SU-DHL-6 (cell line): ENCODE results near the gene RAB2B.

Source experiments
- EZH2phosphoT487 ChIP-seq: fragments of 200-600 bp; sonication (generic), shearing (Covaris generic); conservative IDR thresholded peaks from 2 replicates; pipeline ENCODE4 v1.6.1; 2018; ENCODE audit warnings: mild to moderate bottlenecking, antibody characterized with exemption, low read length, moderate library complexity, mixed read lengths
- TF ChIP-seq, protein P1 (sequence below): fragments of 200-600 bp; sonication (generic); IDR thresholded peaks from one replicate; pipeline ENCODE4 v1.5.1; 2017; ENCODE audit warnings: antibody characterized with exemption, mild to moderate bottlenecking, low read length, moderate library complexity; ENCODE audit not compliant: insufficient read depth, poor library complexity, severe bottlenecking

DNA sequence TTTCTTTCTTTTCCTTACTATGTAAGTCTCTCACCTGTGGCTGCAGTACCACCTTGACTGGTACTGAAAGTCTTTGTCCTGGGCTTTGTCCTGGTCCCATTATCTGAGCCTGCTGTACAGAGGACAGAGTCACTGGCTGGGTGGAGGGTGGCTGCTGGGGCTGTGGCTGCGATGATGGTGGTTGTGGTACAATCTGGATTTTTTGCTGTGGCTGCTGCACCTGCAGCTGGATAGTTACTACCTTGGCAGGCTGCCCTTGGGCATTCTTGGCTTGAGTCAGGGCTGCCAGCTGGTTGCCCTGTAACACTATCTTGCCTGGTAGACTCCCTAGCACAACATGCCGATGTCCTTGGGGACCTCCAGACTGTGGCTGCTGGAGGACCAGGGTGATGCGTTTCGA lies 47.8 kb downstream of the RAB2B start:
- TF ChIP-seq, protein P1, sequence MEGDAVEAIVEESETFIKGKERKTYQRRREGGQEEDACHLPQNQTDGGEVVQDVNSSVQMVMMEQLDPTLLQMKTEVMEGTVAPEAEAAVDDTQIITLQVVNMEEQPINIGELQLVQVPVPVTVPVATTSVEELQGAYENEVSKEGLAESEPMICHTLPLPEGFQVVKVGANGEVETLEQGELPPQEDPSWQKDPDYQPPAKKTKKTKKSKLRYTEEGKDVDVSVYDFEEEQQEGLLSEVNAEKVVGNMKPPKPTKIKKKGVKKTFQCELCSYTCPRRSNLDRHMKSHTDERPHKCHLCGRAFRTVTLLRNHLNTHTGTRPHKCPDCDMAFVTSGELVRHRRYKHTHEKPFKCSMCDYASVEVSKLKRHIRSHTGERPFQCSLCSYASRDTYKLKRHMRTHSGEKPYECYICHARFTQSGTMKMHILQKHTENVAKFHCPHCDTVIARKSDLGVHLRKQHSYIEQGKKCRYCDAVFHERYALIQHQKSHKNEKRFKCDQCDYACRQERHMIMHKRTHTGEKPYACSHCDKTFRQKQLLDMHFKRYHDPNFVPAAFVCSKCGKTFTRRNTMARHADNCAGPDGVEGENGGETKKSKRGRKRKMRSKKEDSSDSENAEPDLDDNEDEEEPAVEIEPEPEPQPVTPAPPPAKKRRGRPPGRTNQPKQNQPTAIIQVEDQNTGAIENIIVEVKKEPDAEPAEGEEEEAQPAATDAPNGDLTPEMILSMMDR: no peak
- TF ChIP-seq EZH2phosphoT487: no peak
